ENCODE measurements around the gene TBL1X.

Gene TBL1X

GRCh38 chrX:9724711-9725110 lies 259.9 kb downstream of the TBL1X start:
- DNase-seq = no peak

- DNase-seq = no peak
Measured at GRCh38 chrX:9728261-9728660, 263.4 kb downstream of the TBL1X start.

- no peak for DNase-seq
Measured at GRCh38 chrX:9729171-9729885, 264.5 kb downstream of the TBL1X start.

GRCh38 chrX:9730078-9730477 lies 265.2 kb downstream of the TBL1X start:
- DNase-seq = no peak

GRCh38 chrX:9730752-9731151 lies 265.9 kb downstream of the TBL1X start:
- DNase-seq = no peak

- no peak for DNase-seq
Measured at GRCh38 chrX:9737363-9737762, 272.5 kb downstream of the TBL1X start.

GRCh38 chrX:9738151-9738550 lies 273.3 kb downstream of the TBL1X start:
- no peak for DNase-seq

- DNase-seq = no peak
Measured at GRCh38 chrX:9739130-9739529, 274.3 kb downstream of the TBL1X start.

- DNase-seq = no peak
Measured at GRCh38 chrX:9745417-9746115, 280.7 kb downstream of the TBL1X start.

- no peak for DNase-seq
Measured at GRCh38 chrX:9746148-9746888, 281.5 kb downstream of the TBL1X start.

GRCh38 chrX:9747644-9748043 lies 282.8 kb downstream of the TBL1X start:
- DNase-seq = no peak

- DNase-seq = no peak
Measured at GRCh38 chrX:9749146-9749692, 284.4 kb downstream of the TBL1X start.

GRCh38 chrX:9757366-9757765 lies 292.5 kb downstream of the TBL1X start:
- DNase-seq = no peak

- no peak for DNase-seq
Measured at GRCh38 chrX:9758021-9758638, 293.3 kb downstream of the TBL1X start.

- DNase-seq = no peak
Measured at GRCh38 chrX:9759337-9759736, 294.5 kb downstream of the TBL1X start.

- DNase-seq = no peak
Measured at GRCh38 chrX:9765072-9765736, 300.3 kb downstream of the TBL1X start.

GRCh38 chrX:9765737-9766097 lies 300.9 kb downstream of the TBL1X start, which contains the start of gene GPR143:
TSS of gene GPR143 (minus strand) at chrX:9765847. CDS start at chrX:9765817, 30 bp downstream.
- DNase-seq = no peak

- peak; percentile 42 for DNase-seq
Measured at GRCh38 chrX:9767375-9767774, 302.5 kb downstream of the TBL1X start.

- DNase-seq = peak; percentile 23
Measured at GRCh38 chrX:9768321-9768839, 303.5 kb downstream of the TBL1X start.

GRCh38 chrX:9770319-9770718 lies 305.5 kb downstream of the TBL1X start:
- DNase-seq = no peak

GRCh38 chrX:9772943-9773342 lies 308.1 kb downstream of the TBL1X start:
- DNase-seq = no peak

GRCh38 chrX:9775930-9776329 lies 311.1 kb downstream of the TBL1X start:
- no peak for DNase-seq

All from NCI-H2171 treated with DMSO at 0.1 percent for 48 hours (cell line).